ENCODE measurements around the gene ZG16.
A peak's percentile ranks its signal among the peaks of the same experiment; 100 is the strongest.
"Not testable (repeated sequence)": the region's sequence is repeated elsewhere in the genome, so short reads cannot be mapped to it uniquely, and the experiment has no call there.

The ZG16 gene

GRCh38 chr16:29789775-29790182, 11.7 kb downstream of the ZG16 start:
- peak overlapping the region; percentile 71 for H3K4me3 ChIP-seq (replicated peaks; ENCODE audit: low read depth, low read length)
- no peak for DNase-seq (ENCODE audit: extremely low read depth, insufficient read length)
- no peaks in the 10 kb centered on the region for H3K36me3 ChIP-seq (ENCODE audit: control insufficient read depth, insufficient read depth, low read length)

GRCh38 chr16:29790183-29790948, 12.3 kb downstream of the ZG16 start, which contains the start of gene KIF22:
Gene KIF22 (plus strand): TSS chr16:29790751. CDS start chr16:29790760, 9 bp downstream.
- H3K4me3 ChIP-seq (replicated peaks; ENCODE audit: low read depth, low read length) = peak within 1 kb of the TSS; percentile 82
- peak; percentile 84 for TF ChIP-seq CTCF (IDR thresholded peaks at IDR 0.05; ENCODE audit: insufficient read depth, low read length, poor library complexity, severe bottlenecking)
- H3K36me3 ChIP-seq (ENCODE audit: control insufficient read depth, insufficient read depth, low read length) = peaks cover 3% of the 10 kb centered on the region
- DNase-seq (ENCODE audit: extremely low read depth, insufficient read length) = peak; percentile 100
- no peaks in the 10 kb centered on the region for H3K27me3 ChIP-seq (replicated peaks; ENCODE audit: control insufficient read depth, insufficient read depth, low read length)

More at GRCh38 chr16:29789775-29790182, 11.7 kb downstream of the ZG16 start:
- TF ChIP-seq CTCF (IDR thresholded peaks at IDR 0.05; ENCODE audit: insufficient read depth, low read length, poor library complexity, severe bottlenecking) = no peak
- H3K27me3 ChIP-seq (replicated peaks; ENCODE audit: control insufficient read depth, insufficient read depth, low read length) = no peaks in the 10 kb centered on the region

DNA sequence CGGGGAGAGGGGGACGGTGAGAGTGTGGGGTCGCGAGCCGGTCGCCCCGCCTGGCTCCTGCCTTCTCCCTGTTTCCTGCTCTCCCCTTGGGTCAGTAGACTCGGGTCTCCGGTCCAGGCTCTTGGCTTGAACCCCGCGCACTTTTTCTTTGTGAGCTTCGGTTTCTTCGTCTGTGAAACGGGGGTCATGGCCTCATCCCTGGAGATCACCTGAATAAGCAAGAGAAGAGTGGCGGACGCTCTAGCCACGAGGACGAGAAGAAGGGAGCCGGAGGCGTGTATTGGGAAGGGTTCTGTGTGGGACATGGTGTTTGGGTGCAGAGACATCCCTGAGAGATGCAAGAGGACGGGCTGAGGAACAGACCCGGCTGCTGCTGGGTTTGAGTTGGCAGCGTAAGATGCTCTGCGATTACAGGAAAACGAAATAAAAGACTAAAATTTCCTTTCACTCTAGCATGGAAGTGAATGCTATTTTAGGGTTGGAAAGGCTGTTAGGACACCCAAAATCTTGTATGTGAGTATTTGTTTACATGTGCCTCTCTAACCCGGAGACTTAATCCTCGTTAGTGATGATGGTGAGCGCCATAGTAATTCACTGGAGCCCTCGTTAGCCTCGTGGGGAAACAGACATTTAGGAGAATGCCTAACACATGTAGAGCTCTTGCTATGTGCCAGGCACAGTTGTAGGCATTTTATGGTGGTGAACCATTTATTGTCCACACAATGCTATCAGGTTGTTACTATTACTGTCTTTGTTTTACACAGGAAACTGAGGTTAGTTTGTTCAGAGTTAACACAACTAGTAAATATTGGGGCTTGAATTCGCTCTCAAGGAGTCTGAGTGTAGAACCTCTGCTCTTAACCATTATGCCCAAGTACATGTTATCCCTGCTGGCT, 13.1 kb downstream of the ZG16 start:
- Histone ChIP-seq H3K36me3 (ENCODE audit: control insufficient read depth, insufficient read depth, low read length) (peaks cover 3% of the 10 kb centered on the region), H3K4me3 (replicated peaks; ENCODE audit: low read depth, low read length) (peak overlapping the region; percentile 82), H3K27me3 (replicated peaks; ENCODE audit: control insufficient read depth, insufficient read depth, low read length) (no peaks in the 10 kb centered on the region)
- DNase-seq (ENCODE audit: extremely low read depth, insufficient read length) = no peak
- no peak for TF ChIP-seq CTCF (IDR thresholded peaks at IDR 0.05; ENCODE audit: insufficient read depth, low read length, poor library complexity, severe bottlenecking)

DNA sequence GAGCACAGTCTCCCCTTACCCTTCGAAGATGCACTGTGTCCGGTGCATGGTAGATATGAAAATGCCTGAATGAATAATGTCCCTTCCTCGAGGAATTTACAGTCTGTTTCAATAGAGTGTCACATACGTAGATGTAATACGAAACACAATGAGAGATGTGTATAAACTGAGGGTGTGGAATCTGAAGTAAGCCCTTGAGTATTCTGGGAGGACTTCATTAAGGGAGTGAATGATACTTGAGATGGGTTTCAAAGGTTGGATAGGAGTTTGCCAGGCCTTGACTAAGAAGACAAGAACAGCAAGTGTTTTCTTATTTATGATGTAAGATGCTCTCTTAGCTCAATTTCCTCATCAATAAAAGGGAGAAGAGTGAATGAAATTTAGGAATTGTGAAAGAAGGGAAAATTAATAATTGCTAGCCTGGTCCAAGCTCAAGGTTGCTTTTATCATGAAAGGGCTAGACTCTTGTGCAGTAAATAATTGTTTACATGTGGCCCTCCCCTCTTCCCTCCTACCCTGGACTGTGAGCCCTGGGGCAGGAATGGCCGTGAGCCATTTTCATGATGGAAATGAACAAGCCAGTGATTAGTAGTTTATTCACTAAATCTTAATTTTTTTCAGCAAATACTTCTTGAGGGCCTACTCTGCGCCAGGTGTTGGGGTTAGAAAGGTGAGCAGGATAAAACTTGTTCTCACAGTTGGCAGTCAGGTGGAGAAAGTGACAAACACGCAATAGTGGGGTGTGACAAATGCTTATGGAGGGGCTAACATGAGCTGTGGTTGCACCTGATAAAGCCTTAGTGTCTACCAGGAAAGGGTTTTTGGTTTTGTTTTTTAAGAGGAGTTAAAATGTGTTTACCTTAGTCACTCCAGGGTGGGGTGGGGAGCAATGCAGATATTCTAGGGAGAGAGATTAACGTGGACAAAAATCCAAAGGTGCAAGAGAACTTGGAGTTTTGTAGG, 14.1 kb downstream of the ZG16 start:
- Histone ChIP-seq H3K27me3 (replicated peaks; ENCODE audit: control insufficient read depth, insufficient read depth, low read length) (no peaks in the 10 kb centered on the region), H3K36me3 (ENCODE audit: control insufficient read depth, insufficient read depth, low read length) (peaks cover 10% of the 10 kb centered on the region)

GRCh38 chr16:29793153-29793552, 15.1 kb downstream of the ZG16 start:
- H3K4me3 ChIP-seq (replicated peaks; ENCODE audit: low read depth, low read length); DNase-seq (ENCODE audit: extremely low read depth, insufficient read length); H3K27me3 ChIP-seq (replicated peaks; ENCODE audit: control insufficient read depth, insufficient read depth, low read length): not testable (repeated sequence)
- peaks cover 15% of the 10 kb centered on the region for H3K36me3 ChIP-seq (ENCODE audit: control insufficient read depth, insufficient read depth, low read length)

More for the DNA sequence above, 14.1 kb downstream of the ZG16 start:
- no peak for TF ChIP-seq CTCF (IDR thresholded peaks at IDR 0.05; ENCODE audit: insufficient read depth, low read length, poor library complexity, severe bottlenecking)
- peak overlapping the region; percentile 82 for H3K4me3 ChIP-seq (replicated peaks; ENCODE audit: low read depth, low read length)
- DNase-seq (ENCODE audit: extremely low read depth, insufficient read length) = no peak
